GM21423 (cell line): Measurements from ENCODE around the gene ATP9B.

Source experiments
- ATAC-seq: cut with Tn5 transposase; IDR thresholded peaks from one replicate; pipeline ENCODE4 v1.9.1; 2021; ENCODE audit warnings: mild to moderate bottlenecking, moderate library complexity; ENCODE audit not compliant: unreplicated experiment

Gene ATP9B

DNA sequence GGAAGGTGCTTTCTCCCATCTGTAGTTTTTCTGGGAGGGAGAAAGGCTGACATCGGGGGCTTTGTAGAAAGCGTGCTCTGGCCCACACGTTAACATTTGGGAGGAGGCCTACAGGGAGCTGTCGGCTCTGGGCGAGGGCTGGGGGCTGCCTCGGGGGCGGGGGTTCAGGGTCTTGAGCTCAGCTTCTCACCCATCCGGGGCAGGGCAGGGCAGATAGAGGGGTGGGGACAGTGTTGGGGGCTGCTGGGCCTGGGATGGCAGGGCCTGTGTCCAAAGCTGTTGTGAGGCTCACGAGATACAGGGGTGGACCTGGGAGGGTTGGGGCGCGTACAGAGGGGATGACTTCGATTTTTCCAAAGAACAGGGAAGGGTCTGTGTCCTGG, 353.6 kb downstream of the ATP9B start:
- ATAC-seq = no peak

DNA sequence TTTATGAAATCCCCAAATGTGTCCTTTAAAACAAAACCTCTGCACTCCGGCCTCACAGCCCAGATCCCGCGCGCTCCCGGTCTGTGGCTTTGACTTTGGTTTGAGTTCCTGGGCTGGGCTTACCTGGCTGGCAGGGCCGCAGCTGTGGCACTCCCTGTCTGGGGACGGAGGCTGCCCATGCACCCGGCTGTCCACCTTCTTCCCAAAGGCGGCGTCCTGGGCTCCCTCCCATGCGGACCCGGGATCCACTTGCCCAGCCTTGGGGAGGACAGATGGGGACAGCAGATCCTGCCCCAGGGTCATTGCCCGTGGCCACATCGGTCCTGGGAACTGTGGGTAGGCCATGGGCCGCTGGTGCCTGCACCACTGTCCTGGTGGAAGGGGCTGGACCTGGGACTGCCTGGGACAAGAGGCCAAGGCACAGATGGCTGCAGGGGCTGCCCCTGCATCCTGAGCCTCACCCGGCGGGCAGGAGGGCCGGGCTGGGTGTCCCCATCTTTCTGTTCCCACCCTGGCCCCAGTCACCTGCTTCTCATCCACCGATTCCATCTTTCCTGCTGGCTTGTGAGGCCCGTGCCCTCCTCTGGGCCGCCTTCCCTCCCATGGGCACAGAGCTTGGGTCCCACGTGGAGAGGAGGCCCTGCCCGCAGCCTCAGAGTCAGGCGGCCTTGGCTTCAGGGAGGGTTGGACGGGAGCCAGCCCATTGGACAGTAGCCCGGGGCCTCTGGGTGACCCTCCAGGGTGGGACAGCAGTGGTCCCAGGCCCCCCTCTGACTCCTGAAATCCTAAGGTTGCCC, 354.2 kb downstream of the ATP9B start:
- ATAC-seq = no peak

DNA sequence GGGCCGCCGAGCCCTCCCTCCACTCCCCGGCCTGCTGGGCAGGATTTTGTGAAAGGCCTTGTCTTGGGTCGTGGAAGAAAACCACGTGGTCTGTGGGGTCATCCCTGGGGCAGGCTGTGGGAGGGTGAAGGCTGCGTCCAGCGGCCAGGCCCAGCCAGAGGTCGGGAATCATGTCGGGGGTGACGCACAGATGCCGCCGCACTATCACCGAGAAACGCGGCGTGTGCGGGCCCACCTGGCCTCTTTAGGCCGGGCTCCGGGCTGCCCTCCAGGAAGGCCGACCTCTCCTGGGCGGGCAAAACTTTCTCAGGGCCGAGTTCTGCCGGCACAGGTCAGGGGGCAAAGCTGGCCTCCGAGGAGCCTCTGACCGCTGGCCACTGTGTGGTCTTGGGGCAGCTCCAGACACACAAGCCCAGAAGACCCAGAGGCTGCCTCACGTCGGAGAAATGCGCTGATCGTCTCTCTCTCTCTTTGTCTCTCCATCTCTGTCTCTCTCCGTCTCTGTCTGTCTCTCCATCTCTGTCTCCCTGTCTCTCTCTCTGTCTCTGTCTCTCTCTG, 354.9 kb downstream of the ATP9B start:
- ATAC-seq = no peak

DNA sequence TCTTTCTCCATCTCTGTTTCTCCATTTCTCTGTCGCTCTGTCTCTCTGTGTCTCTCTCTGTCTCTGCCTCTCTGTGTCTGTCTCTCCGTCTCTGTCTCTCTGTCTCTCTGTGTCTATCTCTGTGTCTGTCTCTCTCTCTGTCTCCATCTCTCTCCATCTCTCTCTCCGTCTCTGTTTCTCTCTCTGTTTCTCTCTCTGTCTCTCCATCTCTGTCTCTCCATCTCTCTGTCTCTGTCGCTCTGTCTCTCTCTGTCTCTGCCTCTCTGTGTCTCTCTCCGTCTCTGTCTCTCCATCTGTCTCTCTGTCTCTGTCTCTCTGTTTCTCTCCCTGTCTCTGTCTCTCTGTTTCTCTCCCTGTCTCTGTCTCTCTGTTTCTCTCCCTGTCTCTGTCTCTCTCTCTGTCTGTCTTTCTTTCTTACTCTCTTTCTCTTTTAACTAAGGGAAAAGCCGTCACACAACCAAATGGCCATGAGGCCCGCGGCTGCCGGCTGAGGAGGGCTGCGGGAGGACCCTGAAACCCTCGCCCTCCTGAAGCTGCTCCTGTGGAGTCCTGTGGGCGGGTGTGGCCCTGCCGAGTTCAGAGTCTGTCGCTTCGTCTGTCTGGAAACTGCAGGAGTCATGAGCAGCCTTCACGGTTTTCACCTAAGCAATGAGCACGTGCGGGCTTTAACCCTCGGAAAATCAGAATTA, 355.8 kb downstream of the ATP9B start:
- no peak for ATAC-seq

DNA sequence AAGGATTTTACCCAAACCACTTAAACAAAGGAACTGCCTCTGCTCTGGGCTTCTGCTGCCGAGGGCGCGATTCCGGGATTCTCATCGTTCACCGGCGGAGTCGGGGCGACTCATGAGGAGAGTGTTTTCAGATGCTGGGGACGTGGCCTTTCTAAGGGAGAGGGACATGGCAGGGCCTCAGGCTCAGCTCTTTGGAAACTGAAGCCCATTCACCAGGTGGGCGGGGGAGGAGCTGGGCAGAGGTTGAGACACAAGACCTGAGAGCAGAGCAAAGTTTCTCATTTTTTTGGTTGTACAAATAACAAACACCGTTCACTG, 356.3 kb downstream of the ATP9B start:
- no peak for ATAC-seq

DNA sequence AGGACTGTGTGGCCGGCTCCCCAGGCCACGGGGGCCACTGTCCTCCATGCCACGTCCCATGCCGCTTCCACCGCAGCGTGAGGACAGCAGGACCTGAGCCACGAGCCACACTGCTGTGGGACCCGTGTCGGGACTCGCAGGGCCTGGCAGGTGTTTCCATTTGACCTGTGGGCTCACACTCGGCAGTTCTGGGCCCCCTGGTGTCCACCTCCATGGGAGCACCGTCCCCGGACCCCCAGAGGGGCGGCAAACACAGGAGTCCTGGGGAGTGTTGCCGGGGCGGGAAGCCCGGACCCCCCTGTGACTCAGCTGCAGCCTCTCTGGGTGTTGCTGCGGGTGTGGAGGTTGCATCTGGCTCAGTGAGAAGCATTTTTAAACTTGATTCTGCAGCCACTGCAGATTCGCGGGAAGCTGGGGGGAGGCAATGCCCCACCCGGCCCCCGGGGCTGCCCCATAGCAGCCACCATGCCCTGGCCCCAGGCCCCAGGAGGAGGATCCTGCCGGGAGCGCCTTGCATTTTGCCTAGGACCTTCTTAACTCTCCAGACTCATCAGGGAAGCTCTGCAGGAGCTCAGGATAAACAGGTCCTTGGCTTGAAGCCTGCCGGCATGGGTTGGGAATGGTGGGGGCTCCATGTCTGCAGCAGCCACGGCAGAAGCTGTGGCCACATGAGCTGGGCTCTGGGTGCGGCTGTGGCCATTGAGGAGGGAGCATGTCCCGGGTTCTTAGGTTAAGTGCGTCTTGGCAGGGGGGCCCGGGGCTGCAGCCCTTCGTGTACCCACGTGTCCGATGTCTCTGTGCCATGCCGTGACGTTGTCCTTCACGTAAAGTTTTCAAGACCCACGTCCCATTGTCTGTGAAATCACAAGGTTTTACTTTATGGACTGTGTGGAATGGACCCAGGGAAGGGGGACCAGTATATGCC, 357.4 kb downstream of the ATP9B start:
- no peak for ATAC-seq

DNA sequence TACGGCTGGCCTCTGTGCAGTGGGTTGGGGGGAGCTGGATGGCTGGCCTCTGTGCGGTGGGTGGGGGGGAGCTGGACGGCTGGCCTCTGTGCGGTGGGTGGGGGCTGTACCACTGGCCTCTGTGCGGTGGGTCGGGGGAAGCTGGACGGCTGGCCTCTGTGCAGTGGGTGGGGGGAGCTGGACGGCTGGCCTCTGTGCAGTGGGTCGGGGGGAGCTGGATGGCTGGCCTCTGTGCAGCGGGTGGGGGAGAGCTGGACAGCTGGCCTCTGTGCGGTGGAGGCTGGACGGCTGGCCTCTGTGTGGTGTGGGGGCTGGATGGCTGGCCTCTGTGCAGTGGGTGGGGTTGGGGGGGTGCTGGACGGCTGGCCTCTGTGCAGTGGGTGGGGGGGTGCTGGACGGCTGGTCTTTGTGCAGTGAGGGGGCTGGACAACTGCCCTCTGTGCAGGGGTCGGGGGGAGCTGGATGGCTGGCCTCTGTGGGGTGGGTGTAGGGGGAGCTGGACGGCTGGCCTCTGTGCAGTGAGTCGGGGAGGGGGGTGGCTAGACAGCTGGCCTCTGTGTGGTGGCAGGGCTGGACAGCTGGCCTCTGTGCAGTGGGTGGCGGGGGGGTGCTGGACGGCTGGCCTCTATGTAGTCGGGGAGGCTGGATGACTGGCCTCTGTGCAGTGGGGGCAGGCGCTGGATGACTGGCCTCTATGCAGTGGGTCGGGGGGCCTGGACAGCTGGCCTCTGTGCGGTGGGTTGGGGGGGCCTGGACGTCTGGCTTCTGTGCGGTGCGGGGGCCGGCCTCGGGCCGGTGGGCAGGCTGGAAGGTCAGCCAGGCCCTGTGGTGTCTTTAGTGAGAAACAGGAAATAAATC, 358.4 kb downstream of the ATP9B start:
- ATAC-seq = no peak
